UCSD-AML1 (cell line): Measurements from ENCODE around the gene GPR141.

Experiments used
- DNase-seq: peaks from one replicate; lab custom pipeline; 2025; ENCODE audit not compliant: unreplicated experiment; lab: John Stamatoyannopoulos, UW

Gene GPR141, protein sequence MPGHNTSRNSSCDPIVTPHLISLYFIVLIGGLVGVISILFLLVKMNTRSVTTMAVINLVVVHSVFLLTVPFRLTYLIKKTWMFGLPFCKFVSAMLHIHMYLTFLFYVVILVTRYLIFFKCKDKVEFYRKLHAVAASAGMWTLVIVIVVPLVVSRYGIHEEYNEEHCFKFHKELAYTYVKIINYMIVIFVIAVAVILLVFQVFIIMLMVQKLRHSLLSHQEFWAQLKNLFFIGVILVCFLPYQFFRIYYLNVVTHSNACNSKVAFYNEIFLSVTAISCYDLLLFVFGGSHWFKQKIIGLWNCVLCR

GRCh38 chr7:37683246-37684120 lies at the start of gene GPR141:
Gene GPR141 (plus strand): TSS chr7:37683766. CDS start chr7:37740394, 56,628 bp downstream.
- DNase-seq = peak; percentile 16

- DNase-seq = no peak
Measured at GRCh38 chr7:37635346-37635745, 48.2 kb upstream of the GPR141 start.

DNA sequence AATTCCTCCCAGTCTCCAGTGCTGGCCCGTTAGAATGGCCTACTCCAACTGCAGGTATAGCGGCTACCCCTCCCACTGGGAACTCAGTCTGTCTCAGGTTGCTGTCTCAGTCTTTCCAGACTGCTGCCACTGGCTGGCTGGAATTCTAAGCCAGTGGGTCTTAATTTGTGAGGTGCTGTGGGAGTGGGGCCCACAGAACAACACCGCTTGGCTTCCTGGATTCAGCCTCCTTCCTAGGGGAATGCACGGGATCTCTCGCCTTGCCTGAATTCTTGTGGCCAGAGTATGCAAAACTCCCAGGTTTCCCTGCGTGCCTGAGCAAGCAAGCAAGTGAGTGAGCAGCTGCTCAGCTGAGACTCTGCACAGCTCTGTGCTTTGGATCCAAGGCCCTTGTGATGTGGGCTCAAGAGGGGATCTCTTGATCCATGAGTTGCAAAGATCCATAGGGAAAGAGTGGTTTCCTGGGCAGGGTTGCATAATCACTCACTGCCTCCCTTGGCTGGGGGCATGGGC lies 41.5 kb upstream of the GPR141 start:
- DNase-seq = no peak

DNA sequence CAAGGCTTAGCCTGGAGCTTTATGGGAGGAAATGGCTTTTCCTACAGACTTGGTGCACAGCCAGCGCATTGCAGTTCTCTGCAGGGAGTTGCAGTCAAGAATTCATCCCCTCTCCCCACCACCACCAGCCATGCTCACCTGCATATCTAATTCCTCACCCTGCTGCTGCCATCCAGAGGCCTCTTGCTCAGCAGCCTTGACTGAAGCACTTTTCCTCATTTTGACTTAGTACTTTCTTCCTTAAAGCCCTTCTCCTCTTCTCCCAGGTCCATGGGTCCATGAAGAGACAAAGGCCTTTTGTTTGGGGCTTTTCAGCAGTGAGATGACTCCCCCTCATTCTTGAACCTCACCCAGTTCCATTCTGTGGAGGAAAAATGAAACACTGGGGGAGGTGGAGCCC lies 39.7 kb upstream of the GPR141 start:
- peak; percentile 31 for DNase-seq

DNA sequence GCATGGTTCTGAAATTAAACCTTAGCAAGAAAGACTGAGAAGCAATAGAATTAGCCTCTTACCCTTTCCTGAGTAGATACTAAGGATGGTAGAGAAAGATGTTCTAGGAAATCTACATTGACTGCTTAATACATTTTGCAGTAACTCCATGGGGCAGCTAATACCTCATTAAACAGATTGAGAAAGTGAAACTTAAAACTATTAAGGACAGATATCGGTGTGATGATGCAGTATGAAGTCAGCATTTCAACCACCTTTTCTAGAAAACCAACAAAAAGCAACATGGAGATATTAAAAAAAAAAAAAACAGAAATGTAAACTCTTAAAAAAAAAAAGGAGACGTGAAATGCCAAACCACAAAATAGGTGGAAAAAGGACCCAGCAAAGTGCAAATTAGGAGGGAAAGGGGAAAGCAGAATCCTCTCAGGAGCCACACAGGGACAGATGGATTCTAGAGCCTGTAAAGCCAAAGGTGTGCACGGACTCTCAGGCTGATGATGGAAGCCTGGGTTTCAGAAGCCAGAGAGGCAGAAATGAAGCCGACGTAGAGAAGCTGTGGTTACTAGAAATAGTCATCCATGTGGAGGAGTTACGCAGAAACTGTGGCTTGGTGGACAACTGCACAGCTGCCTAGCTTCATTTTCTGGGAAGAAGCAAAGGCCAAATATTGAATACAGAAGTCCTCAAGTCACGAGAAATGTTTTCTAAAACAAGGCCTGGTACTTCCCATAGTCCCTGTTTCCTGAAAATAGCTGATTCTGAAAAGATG lies 38.1 kb upstream of the GPR141 start:
- peak; percentile 12 for DNase-seq

DNA sequence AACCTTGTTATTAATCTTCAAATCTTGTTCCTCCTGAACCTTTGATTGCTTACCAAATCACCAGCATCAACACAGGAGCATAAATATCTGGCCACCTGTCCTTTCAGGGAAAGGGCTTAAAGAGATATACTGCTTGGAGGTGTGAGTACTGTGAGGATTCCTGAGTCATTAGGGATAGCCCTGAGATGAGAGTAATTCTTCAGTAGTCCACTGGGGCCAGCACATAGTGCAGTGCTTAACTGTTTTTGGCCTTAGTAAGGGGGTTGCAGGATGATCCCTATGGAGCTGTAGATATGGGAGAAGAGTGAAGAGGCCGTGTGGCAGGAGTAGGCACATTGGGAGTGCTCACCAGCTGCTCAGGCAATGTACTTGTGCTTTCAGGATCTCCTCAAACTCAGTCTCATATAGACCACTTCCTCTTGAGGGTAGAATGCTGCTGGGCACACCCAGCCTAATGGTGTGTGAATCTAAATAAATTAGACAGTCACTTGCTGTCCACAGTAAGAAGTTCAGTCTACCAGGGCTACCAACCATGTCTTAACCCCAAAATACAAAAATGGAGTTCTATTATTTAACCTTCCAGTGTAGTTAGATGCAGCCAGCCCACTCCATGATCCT lies 26.5 kb upstream of the GPR141 start:
- no peak for DNase-seq

- DNase-seq = no peak
Measured at GRCh38 chr7:37657816-37658215, 25.8 kb upstream of the GPR141 start.

DNA sequence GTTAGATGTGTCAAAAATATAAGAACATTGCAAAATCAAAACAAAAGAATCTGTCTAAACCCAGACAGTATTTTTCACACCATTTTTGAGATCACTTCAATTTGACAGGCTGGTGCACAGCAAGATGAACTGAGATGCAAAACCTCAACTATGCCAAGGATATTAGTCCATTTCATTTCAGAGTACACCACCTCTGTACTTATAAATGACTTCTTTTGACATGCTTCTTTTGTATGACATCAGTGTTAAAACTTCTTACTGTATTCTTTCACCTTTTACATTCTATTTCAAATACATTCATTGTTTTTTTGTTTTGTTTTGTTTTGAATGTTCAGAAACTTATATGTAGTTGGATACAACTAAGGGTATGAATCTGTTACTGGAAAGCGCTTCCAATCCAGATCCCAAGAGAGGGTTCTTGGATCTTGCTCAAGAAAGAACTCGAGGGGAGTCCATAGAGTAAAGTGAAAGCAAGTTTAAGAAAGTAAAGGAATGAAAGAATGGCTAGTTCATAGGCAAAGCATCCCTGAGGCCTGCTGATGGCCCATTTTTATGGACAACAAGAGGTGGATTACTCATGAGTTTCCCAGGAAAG lies 23.5 kb upstream of the GPR141 start:
- DNase-seq = no peak

DNA sequence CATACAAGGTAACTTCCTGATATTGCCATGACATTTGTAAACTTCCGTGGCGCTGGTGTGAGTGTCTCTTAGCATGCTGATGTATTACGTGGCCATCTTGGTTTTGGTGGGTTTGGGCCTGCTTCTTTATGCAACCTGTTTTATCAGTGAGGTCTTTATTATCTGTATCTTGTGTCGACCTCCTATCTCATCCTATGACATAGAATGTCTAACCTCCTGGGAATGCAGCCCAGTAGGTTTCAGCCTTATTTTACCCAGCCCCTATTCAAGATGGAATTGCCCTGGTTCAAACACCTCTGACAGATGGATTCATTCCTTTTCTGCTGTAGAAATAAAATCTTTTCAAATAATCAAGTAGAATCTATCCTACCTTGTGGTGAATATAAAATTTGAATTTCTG lies 23.0 kb upstream of the GPR141 start:
- no peak for DNase-seq

DNA sequence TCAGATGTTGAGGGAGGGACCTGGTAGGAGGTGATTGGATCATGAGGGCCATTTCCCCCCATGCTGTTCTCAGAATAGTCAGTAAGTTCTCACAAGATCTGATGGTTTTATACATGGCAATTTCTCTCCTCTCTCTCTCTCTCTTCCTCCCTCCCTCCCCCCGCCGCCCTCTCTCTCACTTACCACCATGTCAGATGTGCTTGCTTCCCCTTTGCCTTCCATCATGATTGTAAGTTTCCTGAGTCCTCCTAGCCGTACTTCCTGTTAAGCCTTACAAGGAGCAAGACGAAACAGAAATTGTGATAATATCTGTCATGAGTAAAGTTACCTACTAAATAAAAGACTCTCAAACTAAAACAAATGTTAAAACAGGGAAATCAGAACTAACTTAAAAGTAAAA lies 19.9 kb upstream of the GPR141 start:
- DNase-seq = peak; percentile 42

GRCh38 chr7:37665352-37666022 lies 18.1 kb upstream of the GPR141 start:
- no peak for DNase-seq

- no peak for DNase-seq
Measured at GRCh38 chr7:37666026-37666799, 17.4 kb upstream of the GPR141 start.

DNA sequence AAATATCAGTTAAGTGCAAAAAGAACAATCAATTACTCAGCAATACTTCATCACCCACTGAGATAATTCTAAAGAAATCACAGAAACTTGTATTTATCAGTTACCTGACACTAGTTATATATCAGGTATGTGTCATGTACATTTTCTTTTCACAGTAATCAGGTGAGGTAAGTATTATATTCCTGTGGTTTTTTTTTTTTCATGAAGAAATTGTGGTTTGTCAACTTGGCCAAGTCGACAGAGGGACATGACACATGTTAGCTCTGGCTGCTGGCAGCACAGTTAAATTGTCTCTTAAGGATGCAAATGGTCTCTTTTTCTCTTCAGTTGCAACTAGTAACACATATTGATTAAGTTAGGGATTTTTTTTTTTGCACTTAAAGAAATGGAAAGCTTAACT lies 13.7 kb upstream of the GPR141 start:
- no peak for DNase-seq

GRCh38 chr7:37670436-37670835 lies 13.1 kb upstream of the GPR141 start:
- DNase-seq = no peak

GRCh38 chr7:37671876-37672275 lies 11.7 kb upstream of the GPR141 start:
- no peak for DNase-seq

DNA sequence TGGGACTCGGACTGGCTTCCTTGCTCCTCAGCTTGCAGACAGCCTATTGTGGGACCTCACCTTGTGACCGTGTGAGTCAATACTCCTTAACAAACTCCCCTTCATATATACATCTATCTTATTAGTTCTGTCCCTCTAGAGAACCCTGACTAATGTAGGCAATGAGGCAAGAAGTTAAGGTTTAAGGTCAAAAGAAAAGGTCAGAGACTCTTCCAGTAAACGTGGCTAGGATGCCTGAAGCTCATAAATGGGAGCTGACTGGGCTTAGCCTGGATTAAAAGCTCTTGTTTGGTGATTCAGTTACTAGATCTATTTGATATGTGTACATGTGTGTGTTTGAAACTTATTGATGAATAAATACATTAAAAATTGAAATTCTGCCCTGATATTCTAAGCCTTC lies 10.6 kb upstream of the GPR141 start:
- no peak for DNase-seq

DNA sequence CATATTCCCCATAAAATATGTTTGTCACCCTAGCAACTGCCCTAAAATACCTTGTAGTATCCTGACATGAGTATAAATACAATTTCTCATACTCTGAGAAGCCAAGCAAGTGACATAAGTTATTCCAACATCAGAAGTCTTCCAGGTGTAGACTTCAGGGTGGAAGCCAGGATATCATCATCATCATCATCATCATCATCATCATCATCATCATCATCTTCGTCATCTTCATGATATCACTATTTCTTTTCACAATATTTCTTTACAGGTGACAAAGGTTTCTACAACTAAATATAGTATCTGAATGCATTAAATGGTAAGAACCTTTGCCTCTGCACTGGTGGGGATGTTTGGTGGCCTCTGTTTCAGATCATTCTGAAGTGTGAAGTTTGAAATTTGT lies 10.0 kb upstream of the GPR141 start:
- DNase-seq = no peak

DNA sequence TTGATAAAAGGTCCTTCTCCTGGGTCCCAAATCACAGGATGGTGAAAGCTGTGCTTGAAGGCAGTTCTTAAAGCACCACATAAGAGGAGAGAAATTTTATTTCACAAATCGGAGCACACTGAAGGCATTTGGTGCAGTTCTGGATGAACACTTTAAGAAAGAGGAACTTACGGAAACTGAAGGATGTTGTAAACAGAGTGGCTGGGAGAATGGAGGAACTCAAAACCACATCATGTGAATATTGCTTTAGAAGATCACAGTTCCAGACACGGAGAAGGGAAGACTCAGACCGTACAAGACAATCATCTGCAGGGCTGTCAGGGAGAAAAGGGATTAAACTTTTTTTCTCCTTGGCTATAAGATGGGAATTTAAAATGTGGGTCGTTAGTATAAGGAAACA lies 9.0 kb upstream of the GPR141 start:
- no peak for DNase-seq

DNA sequence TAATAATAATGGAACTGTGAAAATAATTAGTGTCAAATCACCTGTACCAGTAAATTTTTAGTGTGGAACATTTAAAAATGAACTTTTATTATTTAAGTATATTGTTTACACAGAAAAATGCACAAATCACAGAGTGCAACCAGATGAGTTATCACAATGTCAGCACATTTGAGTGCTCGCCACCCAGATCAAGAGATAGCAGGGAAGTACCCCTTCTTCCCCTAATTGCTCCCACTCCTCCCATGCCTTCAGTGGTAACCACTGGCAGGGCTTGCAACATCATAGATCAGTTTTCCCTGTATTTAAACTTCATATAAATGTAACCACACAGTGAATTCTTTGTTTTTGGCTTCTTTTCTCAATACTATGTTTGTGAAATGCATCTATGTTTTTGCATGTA lies 7.8 kb upstream of the GPR141 start:
- no peak for DNase-seq
